Mesendoderm (in vitro differentiated cells): ENCODE results near the gene MTF1.
"Not testable (repeated sequence)": the region's sequence is repeated elsewhere in the genome, so short reads cannot be mapped to it uniquely, and the experiment has no call there.

ENCODE experiments used
- DNase-seq: peaks from one replicate; pipeline ENCODE4 v3.0.0; 2013
- H2AK5ac ChIP-seq: 2 replicates; pipeline ENCODE4 v1.6.1; 2013; ENCODE audit warnings: low read length, inconsistent platforms
- H2BK120ac ChIP-seq: 2 replicates; pipeline ENCODE4 v1.6.1; 2013; ENCODE audit warnings: low read depth, mild to moderate bottlenecking, low read length, moderate library complexity, mixed read lengths
- H2BK15ac ChIP-seq: replicated peaks from 2 replicates; pipeline ENCODE4 v1.6.1; 2013; ENCODE audit warnings: low read depth, mild to moderate bottlenecking, moderate library complexity
- H2BK5ac ChIP-seq: 2 replicates; pipeline ENCODE4 v1.6.1; 2013; ENCODE audit warnings: low read length, inconsistent platforms
- H3K18ac ChIP-seq: 2 replicates; pipeline ENCODE4 v1.6.1; 2013; ENCODE audit warnings: mild to moderate bottlenecking, low read length, mixed read lengths
- H3K23ac ChIP-seq: one replicate; pipeline ENCODE4 v1.6.1; 2013; ENCODE audit warnings: low read length
- H3K27ac ChIP-seq: 2 replicates; pipeline ENCODE4 v1.5.1; 2013; ENCODE audit warnings: low read depth, mild to moderate bottlenecking, inconsistent platforms, low read length, moderate library complexity
- H3K27me3 ChIP-seq: 2 replicates; pipeline ENCODE4 v1.6.1; 2013; ENCODE audit warnings: low read length, control low read depth, mild to moderate bottlenecking, inconsistent platforms; ENCODE audit not compliant: insufficient read depth, poor library complexity
- H3K36me3 ChIP-seq: 2 replicates; pipeline ENCODE4 v1.6.1; 2013; ENCODE audit warnings: low read length, inconsistent platforms; ENCODE audit not compliant: control insufficient read depth, insufficient read depth
- H3K4ac ChIP-seq: one replicate; pipeline ENCODE4 v1.6.1; 2013; ENCODE audit warnings: low read depth, mild to moderate bottlenecking, low read length, moderate library complexity
- H3K4me1 ChIP-seq: 2 replicates; pipeline ENCODE4 v1.6.1; 2013; ENCODE audit warnings: low read depth, low read length, inconsistent platforms; ENCODE audit not compliant: control insufficient read depth
- H3K4me2 ChIP-seq: 2 replicates; pipeline ENCODE4 v1.6.1; 2013; ENCODE audit warnings: low read length
- H3K4me3 ChIP-seq: 2 replicates; pipeline ENCODE4 v1.5.1; 2013; ENCODE audit warnings: mild to moderate bottlenecking, low read length
- H3K56ac ChIP-seq: one replicate; pipeline ENCODE4 v1.6.1; 2013; ENCODE audit warnings: low read length
- H3K79me1 ChIP-seq: 2 replicates; pipeline ENCODE4 v1.6.1; 2013; ENCODE audit warnings: low read length, inconsistent platforms
- H3K79me2 ChIP-seq: 2 replicates; pipeline ENCODE4 v1.6.1; 2013; ENCODE audit warnings: mild to moderate bottlenecking, low read length; ENCODE audit not compliant: control insufficient read depth, insufficient read depth
- H3K9ac ChIP-seq: 2 replicates; pipeline ENCODE4 v1.6.1; 2013; ENCODE audit warnings: low read length, inconsistent platforms
- H4K5ac ChIP-seq: one replicate; pipeline ENCODE4 v1.6.1; 2013; ENCODE audit warnings: low read length
- H4K8ac ChIP-seq: one replicate; pipeline ENCODE4 v1.6.1; 2013; ENCODE audit warnings: low read depth, mild to moderate bottlenecking, control low read depth, low read length, moderate library complexity
- WGBS: extraction: QIAGEN DNeasy Blood & Tissue Kit; methylation state at CpG from one replicate; pipeline ENCODE4 v1.1.7; 2013; ENCODE audit warnings: low lambda C conversion rate, missing lambda C conversion rate; ENCODE audit not compliant: insufficient coverage; ENCODE audit errors: extremely low coverage; 5-methylcytosine and 5-hydroxymethylcytosine counted together

The MTF1 gene

GRCh38 chr1:37903921-37904320, 44.5 kb upstream of the MTF1 start:
- not testable (repeated sequence) for H3K36me3 ChIP-seq, H3K56ac ChIP-seq, H3K9ac ChIP-seq, H3K4me1 ChIP-seq, H3K18ac ChIP-seq, H4K5ac ChIP-seq, DNase-seq, H2AK5ac ChIP-seq, H3K79me2 ChIP-seq, H3K4ac ChIP-seq, H2BK15ac ChIP-seq, H3K27ac ChIP-seq, H3K79me1 ChIP-seq, H2BK5ac ChIP-seq, H3K27me3 ChIP-seq, H3K23ac ChIP-seq, H3K4me3 ChIP-seq, H2BK120ac ChIP-seq, H4K8ac ChIP-seq, H3K4me2 ChIP-seq
- WGBS = no CpG with 5 or more reads among the region's 6 CpGs

GRCh38 chr1:37902983-37903382, 43.6 kb upstream of the MTF1 start:
- Histone ChIP-seq H2AK5ac (no peak overlapping the region), H2BK5ac (no peak overlapping the region), H3K79me1 (no peaks in the 10 kb centered on the region), H2BK15ac (no peak overlapping the region), H3K56ac (no peak overlapping the region), H3K23ac (no peak overlapping the region), H3K4ac (no peak overlapping the region), H3K4me1 (no peaks in the 10 kb centered on the region), H3K4me3 (no peak overlapping the region), H3K9ac (no peak overlapping the region), H3K27me3 (no peaks in the 10 kb centered on the region), H3K79me2 (no peaks in the 10 kb centered on the region), H3K27ac (no peak overlapping the region), H3K36me3 (no peaks in the 10 kb centered on the region), H2BK120ac (no peak overlapping the region), H4K8ac (no peak overlapping the region), H3K18ac (no peak overlapping the region), H4K5ac (no peak overlapping the region), H3K4me2 (no peak overlapping the region)
- WGBS = no CpG with 5 or more reads among the region's 5 CpGs
- DNase-seq = no peak

GRCh38 chr1:37901893-37902225, 42.5 kb upstream of the MTF1 start:
- Histone ChIP-seq H3K27me3 (no peaks in the 10 kb centered on the region), H3K23ac (no peak overlapping the region), H3K4me2 (no peak overlapping the region), H2BK120ac (no peak overlapping the region), H3K18ac (no peak overlapping the region), H2BK15ac (no peak overlapping the region), H2BK5ac (no peak overlapping the region), H3K36me3 (no peaks in the 10 kb centered on the region), H3K4ac (no peak overlapping the region), H3K4me1 (no peaks in the 10 kb centered on the region), H4K8ac (no peak overlapping the region), H2AK5ac (no peak overlapping the region), H4K5ac (no peak overlapping the region), H3K79me1 (no peaks in the 10 kb centered on the region), H3K56ac (no peak overlapping the region), H3K9ac (no peak overlapping the region), H3K79me2 (no peaks in the 10 kb centered on the region), H3K27ac (no peak overlapping the region), H3K4me3 (no peak overlapping the region)
- DNase-seq = no peak
- WGBS = no CpG with 5 or more reads among the region's 6 CpGs

- H3K4me3 ChIP-seq = no peak overlapping the region
- H3K4me1 ChIP-seq = no peaks in the 10 kb centered on the region
- no peak overlapping the region for H3K23ac ChIP-seq
- H3K27me3 ChIP-seq = no peaks in the 10 kb centered on the region
- no peaks in the 10 kb centered on the region for H3K79me1 ChIP-seq
- H4K5ac ChIP-seq = no peak overlapping the region
- no peak overlapping the region for H3K4ac ChIP-seq
- H3K27ac ChIP-seq = no peak overlapping the region
- no peak overlapping the region for H3K9ac ChIP-seq
- H2BK120ac ChIP-seq = no peak overlapping the region
- H2BK5ac ChIP-seq = no peak overlapping the region
- WGBS = no CpG with 5 or more reads among the region's 8 CpGs
- H3K56ac ChIP-seq = no peak overlapping the region
- no peak overlapping the region for H2BK15ac ChIP-seq
- no peak for DNase-seq
- no peak overlapping the region for H3K4me2 ChIP-seq
- no peak overlapping the region for H3K18ac ChIP-seq
- no peak overlapping the region for H2AK5ac ChIP-seq
- H3K36me3 ChIP-seq = no peaks in the 10 kb centered on the region
- no peaks in the 10 kb centered on the region for H3K79me2 ChIP-seq
- no peak overlapping the region for H4K8ac ChIP-seq
These were observed 42.0 kb upstream of the MTF1 start for GRCh38 chr1:37901191-37901892.

GRCh38 chr1:37897563-37897962, 38.2 kb upstream of the MTF1 start:
- H3K36me3 ChIP-seq, H3K18ac ChIP-seq, H4K8ac ChIP-seq, H3K79me2 ChIP-seq, H3K27ac ChIP-seq, H3K27me3 ChIP-seq, H3K4ac ChIP-seq, H3K23ac ChIP-seq, H3K4me3 ChIP-seq, H4K5ac ChIP-seq, H3K79me1 ChIP-seq, H3K56ac ChIP-seq, H3K4me2 ChIP-seq, H2BK5ac ChIP-seq, H3K4me1 ChIP-seq, H2AK5ac ChIP-seq, H3K9ac ChIP-seq, H2BK120ac ChIP-seq, DNase-seq, H2BK15ac ChIP-seq: not testable (repeated sequence)
- no CpG with 5 or more reads among the region's 3 CpGs for WGBS

GRCh38 chr1:37893673-37894072, 34.3 kb upstream of the MTF1 start:
- H3K56ac ChIP-seq = no peak overlapping the region
- no peak overlapping the region for H3K23ac ChIP-seq
- no peak overlapping the region for H3K4me3 ChIP-seq
- no peak overlapping the region for H4K5ac ChIP-seq
- no peak overlapping the region for H3K18ac ChIP-seq
- DNase-seq = no peak
- no peaks in the 10 kb centered on the region for H3K79me1 ChIP-seq
- H2AK5ac ChIP-seq = no peak overlapping the region
- no peak overlapping the region for H3K9ac ChIP-seq
- WGBS = no CpG with 5 or more reads among the region's 2 CpGs
- H3K4me2 ChIP-seq = no peak overlapping the region
- no peak overlapping the region for H2BK120ac ChIP-seq
- no peak overlapping the region for H3K27ac ChIP-seq
- H2BK15ac ChIP-seq = no peak overlapping the region
- H3K79me2 ChIP-seq = no peaks in the 10 kb centered on the region
- no peaks in the 10 kb centered on the region for H3K36me3 ChIP-seq
- H2BK5ac ChIP-seq = no peak overlapping the region
- no peak overlapping the region for H4K8ac ChIP-seq
- H3K4me1 ChIP-seq = no peaks in the 10 kb centered on the region
- no peaks in the 10 kb centered on the region for H3K27me3 ChIP-seq
- H3K4ac ChIP-seq = no peak overlapping the region
